ENCODE measurements around the gene GSE1.

Gene GSE1

DNA sequence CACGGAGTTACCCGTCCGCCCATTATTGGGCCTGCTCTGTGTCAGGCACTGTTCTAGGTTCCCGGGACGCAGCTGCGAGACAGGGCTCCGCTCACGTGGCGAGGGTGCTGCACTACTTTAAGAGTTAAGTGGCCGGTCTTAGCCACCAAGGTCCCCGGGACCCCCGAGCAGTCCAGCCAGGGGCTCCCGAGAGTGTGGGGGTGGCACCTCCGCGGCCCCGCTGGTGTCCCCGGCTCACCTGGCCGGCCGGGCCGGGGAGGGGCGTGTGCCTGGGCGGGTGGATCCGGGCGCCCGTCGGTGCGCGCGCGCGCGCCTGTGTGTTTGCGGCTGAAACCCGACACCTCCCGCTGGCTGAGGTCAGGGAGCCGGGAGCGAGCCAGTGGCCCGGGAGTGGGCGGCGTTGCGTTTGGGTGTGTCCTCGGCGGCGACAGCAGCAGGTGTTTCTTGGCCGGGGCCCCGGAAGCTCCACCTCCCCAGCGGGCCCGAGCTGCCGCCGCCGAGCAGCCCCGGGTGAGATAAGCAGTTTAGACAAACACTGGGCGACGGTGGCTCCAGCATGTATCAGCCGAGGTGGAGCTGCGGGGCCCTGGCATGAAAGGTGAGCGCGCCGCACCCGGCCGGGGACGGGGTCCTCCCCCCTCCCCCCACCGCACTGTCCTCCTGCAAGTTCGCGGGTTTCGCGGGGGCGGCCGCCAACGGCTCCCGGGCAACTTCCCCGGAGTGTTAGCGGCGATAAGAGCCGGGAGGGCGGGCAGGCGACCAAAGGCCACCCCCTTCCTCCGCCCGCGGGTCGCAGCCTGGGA is at the start of gene GSE1:
GSE1 (plus strand) TSS at position 522 of the 803 bp plus-strand sequence; CDS start at position 592, 70 bp downstream.
- peak in 2 of 3 experiments; percentile 28 to 31 for DNase-seq (ENCODE audit: low read depth in 3 of 3)

GRCh38 chr16:85563515-85564276 is 49.4 kb upstream of the GSE1 start:
- no peak for DNase-seq (ENCODE audit: low read depth in 3 of 3)

- no peak for DNase-seq (ENCODE audit: low read depth in 3 of 3)
These were observed 48.7 kb upstream of the GSE1 start for GRCh38 chr16:85564277-85565051.

DNA sequence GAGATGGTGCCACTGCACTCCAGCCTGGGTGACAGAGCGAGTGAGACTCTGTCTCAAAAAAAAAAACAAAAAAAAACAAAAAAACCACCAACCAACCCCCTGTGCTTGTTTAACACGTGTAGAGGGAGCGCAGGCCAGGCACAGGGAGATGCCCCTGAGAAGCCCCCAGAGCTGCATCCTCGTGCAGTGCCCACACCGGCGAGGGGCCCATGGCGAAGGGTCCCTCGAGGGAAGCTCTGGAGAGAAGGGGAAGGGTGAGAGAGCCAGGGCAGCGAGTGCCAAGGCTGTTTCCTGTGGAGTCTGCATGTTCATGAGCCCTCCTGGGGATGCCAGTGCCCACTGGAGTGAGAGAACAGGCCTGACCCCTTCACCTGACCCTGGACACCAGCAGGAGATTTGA is 47.8 kb upstream of the GSE1 start:
- DNase-seq (ENCODE audit: low read depth in 3 of 3) = no peak

GRCh38 chr16:85565801-85566526 is 47.2 kb upstream of the GSE1 start:
- no peak for DNase-seq (ENCODE audit: low read depth in 3 of 3)

GRCh38 chr16:85566561-85567100 is 46.5 kb upstream of the GSE1 start:
- no peak for DNase-seq (ENCODE audit: low read depth in 3 of 3)

DNA sequence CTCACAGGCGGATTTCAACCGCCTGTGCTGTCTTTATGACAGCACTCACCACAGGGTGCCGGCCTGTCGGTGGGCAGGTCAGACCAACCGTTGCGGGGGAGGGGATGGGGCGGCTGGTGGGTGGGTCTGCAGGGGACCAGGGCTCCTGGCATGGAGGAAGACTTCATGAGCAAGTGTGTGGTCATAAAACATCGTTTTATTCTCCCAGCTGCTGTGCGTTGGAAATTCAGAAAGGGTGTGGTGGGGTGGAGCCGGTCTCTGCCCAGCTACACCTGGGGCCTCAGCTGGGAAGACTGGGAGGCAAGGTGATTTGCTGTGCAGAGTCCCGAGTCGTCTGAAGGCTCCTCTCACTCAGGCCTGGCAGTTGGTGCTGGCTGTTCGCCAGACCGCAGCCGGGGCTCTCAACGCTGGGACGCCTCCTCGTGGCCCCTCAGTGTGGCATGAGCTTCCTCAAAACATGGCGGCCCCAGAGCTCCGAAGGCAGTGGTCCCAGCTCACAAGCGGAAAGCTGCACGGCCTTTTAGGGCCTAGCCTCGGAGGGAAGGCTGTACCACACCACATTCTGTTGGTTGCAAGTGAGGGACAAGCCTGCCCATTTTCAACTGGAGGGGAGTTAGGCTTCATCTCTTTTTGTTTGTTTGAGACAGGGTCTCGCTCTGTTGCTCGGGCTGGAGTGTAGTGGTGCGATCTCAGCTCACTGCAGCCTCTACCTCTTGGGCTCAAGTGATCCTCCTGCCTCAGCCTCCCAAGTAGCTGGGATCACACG is 45.8 kb upstream of the GSE1 start:
- DNase-seq (ENCODE audit: low read depth in 3 of 3) = no peak

- DNase-seq (ENCODE audit: low read depth in 3 of 3) = no peak
These were observed 45.2 kb upstream of the GSE1 start for GRCh38 chr16:85567935-85568334.

DNA sequence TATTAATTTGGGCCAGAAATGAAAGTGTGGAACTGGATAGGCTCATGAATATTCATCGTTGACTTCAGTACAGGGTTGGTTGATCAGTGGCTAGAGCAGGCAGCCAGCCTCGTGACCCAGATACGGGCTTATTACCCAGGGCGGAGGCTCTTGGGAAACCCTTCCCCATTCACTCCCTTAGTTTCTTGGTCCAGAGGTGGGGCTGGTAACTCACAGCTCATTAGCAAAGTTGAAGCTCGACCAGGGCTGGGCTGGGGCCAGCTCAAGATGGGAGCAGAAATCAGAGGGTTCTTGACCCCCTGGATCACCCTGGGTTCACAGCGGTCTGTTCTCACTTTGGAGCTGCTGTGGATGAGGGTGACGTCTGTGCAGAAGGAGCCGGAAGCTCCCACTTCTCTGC is 44.6 kb upstream of the GSE1 start:
- DNase-seq (ENCODE audit: low read depth in 3 of 3) = no peak

GRCh38 chr16:85569039-85569614 is 44.0 kb upstream of the GSE1 start:
- DNase-seq (ENCODE audit: low read depth in 3 of 3) = no peak

DNA sequence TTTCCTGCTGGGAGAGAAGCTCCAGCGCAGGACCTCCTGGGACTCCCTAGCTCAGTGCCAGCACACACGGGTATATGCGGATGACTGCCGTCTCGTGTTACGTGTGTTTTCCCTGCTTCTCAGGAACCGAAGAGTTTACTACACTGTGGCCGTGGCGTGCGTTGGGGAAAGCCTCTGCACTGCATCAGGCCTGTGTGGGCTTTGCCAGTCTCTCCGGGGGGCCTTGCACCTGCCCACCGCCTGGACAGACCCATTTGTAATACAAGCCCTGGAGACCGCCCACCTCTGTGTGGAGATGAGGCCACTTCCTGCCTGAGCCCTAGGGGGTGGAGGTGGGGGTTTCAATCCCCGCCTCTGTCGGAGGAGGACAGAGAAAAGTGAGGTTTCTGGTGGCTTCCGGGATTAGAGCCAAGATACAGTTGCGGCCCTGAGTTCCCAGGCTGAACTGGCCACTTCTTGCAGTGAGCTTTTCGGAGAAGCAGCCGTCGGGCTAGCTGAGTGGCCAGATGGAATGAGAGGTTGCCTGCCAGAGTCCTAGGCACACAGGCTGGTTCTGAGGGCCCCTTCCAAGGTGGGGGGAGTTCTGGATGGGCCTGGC is 43.4 kb upstream of the GSE1 start:
- DNase-seq (ENCODE audit: low read depth in 3 of 3) = no peak

GRCh38 chr16:85570213-85570734 is 42.8 kb upstream of the GSE1 start:
- no peak for DNase-seq (ENCODE audit: low read depth in 3 of 3)

DNA sequence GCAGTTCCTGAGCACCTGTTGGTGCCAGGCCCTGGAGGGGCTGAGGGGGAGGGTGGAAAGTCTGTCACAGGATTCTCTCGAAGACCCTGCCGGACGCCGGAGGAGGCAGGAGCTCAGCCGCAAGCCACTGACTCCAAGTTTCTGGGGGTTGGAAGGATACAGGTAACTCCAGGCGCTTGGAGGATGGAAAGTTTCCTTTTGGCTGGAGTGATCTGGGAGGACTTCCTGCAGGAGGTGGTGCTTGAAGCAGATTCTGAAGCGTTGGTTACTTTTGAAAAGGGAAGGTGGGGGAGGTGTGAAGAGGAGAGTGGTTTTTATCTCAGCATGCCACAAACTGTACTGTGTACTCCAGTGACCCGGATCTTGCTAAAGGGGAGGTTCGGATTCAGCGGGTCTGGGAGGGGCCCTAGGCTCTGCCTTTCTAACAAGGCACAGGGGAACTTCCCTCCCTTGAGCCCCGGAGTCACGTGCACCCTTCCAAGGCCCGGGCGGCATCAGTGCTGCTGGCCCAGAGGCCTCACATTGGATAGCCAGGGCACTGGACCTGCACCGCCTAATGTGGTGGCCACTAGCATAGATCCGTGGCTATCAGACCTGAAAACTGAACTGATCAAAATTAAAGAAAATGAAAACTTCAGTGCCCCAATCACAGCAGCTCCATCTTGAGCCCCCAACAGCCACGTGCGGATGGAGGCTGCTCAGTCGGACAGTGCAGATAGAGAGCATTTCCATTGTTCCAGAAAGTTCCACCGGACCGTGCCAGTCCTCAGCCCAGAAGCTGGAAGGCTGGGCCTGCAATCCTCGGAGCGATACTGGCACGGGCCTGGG is 42.2 kb upstream of the GSE1 start:
- no peak for DNase-seq (ENCODE audit: low read depth in 3 of 3)

DNA sequence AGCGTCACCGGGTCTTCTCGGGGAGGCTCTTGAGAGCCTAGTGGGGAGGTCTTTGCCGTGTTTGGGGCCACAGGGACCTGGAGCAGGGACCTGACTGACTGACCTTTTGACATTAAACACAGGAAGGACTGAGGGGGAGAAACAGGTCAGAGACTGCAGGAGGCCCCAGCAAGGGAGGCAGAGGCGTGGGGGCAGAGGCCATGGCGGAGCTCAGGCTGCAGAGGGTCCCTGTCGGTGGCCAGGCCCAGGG is 41.6 kb upstream of the GSE1 start:
- no peak for DNase-seq (ENCODE audit: low read depth in 3 of 3)

- no peak for DNase-seq (ENCODE audit: low read depth in 3 of 3)
These were observed 41.1 kb upstream of the GSE1 start for GRCh38 chr16:85571813-85572619.

GRCh38 chr16:85573045-85573695 is 40.0 kb upstream of the GSE1 start:
- no peak for DNase-seq (ENCODE audit: low read depth in 3 of 3)
